Dedifferentiated amniotic fluid mesenchymal stem cell (primary cell): Measurements from ENCODE around the gene TRPM8.

Experiments
- DNase-seq: peaks from one replicate; pipeline ENCODE4 v3.0.0-alpha.2; 2016; ENCODE audit errors: extremely low spot score

The TRPM8 gene

DNA sequence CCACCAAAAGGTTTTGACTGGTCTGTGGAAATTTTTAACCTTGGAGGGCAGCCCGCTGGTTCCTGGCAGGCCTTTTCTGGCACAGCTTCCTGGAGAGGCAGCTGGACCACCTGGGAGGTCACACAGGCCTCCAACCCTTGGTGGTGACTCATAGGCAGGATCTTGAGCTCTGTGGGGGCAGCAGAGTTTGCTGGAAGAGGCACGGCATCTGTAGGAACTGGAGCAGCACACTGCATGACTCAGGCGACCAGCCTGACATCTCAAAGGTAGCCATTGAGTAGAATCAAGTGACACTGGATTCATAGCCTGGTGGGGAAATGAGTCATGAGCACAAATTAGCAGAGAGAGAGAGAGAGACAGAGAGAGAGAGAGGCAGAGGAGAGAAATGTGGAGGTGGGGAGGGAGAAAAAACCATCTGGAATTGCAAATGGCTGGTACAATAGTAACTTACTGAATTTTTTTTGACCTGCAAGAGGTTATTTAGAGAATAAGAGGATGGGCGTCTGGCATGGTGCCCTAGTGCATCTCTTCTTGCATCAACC, 57.4 kb downstream of the TRPM8 start:
- DNase-seq = peak; percentile 75

DNA sequence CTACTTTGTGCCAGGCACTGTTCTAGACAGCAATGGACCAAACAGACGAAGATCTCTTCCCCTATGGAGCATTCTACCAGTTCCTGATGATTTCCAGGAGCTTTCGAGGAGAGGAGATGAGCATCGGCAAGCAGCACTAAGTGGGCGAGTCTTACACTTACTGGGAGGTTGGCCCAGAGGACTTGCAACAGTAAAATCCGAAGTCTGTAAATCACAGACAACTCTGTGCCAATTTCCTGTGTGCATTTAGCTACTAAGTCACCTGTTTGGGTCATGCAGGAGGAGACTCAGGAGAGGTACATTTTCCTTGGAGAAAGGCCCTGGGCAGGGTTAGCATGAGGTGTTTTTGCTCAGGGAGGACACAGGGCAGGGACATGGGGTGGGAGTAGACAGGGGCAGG, 58.9 kb downstream of the TRPM8 start:
- DNase-seq = no peak

DNA sequence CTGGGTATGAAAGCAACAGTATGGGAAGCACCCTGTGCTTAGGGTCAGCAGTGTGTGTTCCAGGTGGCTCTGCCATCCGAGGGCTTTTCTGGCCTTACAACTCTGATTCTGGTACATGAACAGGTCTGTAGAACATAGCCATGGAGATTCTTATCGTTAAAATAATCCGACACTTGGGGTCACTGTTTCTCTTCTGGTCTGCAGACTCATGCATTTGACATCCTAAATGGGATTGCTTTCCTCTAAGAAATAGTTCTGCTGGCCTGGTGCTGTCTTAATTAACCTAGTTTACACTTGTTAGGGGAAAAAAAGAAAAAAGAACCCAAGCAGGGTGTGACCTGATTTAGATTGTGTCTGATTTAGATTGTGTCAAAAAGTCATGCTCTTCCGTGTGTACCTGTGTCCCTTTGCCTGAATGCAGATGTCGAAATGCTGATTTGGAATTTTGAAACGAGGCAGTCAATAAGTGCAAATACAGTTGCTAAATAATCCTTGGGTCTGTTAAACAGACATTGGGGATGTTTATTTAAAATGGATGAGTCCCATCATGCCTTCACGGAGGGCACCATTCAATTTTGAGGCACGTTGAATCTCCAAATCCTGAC, 59.6 kb downstream of the TRPM8 start:
- peak; percentile 73 for DNase-seq

- DNase-seq = no peak
These were observed 60.2 kb downstream of the TRPM8 start for GRCh38 chr2:233977296-233977837.

GRCh38 chr2:233979748-233980147, 62.6 kb downstream of the TRPM8 start:
- no peak for DNase-seq

DNA sequence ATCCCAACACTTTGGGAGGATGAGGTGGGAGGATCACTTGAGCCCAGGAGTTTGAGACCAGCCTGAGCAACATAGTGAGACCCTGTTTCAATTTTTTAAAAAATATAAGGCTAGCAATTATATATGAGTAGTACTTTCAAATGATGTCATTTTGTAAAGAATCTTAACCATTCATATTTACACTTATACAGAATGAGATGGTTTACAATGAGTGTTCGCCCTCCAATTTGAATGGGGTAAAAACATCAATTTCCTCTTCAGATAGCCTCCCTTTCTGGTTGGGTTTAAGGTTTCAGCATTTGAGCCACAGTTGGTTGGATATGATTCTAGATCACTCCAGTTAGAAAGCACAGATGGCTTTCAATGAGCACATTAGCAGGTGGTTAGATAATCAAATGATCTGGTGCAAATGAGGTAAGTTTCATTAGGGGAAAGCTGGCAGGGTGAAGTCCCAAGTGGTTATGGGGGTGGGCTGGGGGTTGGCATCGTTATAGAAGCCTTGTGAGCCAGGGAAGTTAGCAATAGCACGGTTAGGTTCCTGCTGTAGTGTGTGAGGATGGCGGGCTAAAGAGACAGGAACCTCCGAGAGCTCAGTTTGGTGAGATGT, 63.9 kb downstream of the TRPM8 start:
- DNase-seq = no peak

- DNase-seq = no peak
These were observed 64.6 kb downstream of the TRPM8 start for GRCh38 chr2:233981574-233982420.

DNA sequence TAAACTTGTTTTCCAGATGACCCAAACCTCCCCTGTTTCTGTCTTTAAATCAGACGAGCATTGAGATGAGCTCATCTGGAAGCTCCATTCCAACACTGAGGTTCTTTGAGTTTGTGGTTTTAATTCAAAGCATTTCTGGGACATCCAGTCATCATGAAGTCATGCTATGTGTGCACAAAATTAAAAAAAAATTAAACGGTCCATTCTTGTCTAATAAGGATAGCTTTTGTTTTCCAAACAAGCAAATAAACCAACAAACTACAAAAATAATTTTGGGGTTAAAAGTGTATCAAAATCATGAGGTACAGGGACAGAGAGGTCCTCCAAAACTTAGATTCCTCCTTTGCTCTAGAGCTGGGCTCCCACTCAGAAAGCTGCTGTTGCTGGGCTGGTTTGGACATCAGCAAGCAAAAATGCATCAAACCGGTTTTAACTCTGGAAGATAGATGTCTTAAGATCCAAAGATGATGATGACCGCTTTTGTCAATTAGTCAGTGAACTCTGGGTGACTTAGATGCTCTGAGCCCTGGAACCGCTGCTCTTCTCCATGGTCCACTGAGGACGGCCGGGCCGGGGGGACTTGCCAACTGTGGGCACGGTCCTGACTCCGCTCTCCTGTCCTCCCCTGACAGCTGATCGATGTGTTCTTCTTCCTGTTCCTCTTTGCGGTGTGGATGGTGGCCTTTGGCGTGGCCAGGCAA, 65.4 kb downstream of the TRPM8 start:
- peak; percentile 81 for DNase-seq

DNA sequence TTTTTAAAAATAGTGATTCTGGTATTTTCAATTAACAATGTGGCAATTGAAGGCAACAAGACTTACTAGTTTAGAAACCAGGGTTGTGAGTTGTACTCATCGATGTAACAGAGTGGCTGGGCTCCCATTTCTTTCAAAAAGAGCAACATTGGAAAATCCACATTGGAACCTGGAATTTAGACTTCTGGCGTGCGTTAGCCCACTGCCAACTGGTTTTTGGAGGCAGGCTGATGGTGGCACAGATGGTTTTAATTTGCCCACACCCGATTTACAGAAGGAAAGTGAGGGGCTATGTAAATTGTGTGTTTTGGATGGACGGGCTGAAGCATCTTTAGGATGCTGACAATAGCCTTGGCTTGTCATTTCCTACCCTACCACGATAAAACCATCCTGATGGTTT, 66.3 kb downstream of the TRPM8 start:
- DNase-seq = no peak

DNA sequence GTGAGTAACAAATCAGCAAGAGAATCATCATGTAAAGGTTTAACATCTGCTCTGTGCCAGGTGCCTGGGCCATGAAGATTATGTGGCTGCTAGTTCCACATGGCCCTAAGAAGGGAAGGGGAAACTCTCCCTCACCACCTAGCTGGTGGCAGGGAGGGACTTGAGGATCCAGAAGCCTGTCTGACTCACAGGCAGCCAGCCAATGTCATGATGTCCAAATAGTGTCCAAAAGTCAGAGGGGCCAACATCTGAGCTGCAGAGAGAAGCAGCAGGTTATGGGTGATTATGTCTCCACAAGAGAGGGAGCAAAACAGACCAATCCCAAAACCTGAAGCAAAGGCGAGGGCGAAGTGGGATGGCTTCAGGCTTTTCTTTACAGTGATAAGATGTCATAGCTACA, 71.4 kb downstream of the TRPM8 start:
- no peak for DNase-seq

DNA sequence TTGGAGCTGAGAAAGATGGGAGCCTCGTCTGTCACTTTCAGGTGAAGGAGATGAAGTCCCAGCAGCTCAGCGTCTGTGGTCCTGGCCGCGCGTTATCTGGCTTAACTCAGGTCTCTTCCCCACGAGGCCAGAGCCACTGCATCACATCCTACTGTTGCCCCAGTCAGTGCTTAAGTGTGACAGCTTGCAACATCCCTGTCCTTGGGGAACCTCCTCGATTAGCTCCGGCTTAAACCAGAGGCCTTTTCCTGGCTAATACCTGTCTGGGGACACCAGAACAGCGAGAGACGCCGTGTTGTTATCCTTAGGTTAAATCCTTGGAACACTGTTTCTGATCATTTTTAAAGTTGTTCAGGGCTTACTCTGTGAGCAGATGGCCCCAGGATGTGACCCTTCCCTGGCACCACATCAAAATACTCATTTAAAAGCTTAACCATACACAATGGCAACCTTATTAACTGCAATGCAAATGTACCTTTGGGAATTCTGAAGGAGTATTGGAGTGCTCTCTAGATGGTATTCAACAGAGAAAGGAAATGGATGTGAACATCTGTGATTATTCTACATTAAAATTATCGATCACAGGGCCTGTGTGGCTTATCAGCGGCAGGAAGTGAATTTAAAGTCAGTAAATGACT, 72.2 kb downstream of the TRPM8 start:
- no peak for DNase-seq

DNA sequence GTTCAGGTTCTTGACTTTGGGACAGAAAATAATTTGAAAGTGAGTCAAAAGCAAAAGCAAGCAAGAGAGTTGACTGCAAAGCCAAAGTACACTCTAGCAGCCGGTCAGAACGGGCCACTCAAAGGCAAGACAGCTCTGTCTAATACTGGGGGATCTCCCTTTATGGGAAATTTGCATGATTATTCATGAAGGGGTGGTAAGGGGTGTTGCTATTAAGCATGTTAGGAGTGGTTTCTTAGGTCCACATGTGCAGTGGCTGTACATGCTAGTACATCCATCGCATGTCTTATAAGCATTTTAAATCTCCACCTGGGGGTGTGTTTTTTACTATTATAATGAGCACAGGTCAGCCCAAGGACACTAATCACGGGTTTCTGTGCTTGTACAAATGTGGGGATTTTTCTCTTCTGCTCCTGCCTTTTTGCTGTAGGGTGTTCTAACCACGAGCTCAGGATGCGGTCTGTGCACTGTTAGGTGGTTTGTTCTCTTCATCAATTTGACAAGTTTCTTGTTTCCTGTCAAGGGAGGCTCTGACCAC, 73.2 kb downstream of the TRPM8 start:
- DNase-seq = no peak

DNA sequence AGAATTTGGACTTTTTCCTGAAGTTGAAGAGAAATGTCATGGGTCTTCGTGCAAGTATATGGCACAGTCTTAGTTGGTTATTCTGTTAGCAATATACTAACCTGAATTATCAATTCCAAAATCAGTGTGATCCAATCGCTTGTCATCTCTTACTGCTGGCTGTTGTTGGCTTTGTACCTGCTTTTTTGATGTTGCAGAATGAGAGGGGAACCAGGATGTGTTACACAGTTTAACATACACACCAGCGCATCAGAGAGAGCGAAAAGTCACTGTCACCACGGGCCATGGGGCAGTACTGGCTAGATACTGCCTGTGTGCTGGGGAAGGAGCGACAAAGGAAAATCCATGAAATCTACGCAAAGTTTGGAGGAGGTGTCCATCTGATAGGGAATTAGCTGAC, 74.0 kb downstream of the TRPM8 start:
- DNase-seq = no peak

DNA sequence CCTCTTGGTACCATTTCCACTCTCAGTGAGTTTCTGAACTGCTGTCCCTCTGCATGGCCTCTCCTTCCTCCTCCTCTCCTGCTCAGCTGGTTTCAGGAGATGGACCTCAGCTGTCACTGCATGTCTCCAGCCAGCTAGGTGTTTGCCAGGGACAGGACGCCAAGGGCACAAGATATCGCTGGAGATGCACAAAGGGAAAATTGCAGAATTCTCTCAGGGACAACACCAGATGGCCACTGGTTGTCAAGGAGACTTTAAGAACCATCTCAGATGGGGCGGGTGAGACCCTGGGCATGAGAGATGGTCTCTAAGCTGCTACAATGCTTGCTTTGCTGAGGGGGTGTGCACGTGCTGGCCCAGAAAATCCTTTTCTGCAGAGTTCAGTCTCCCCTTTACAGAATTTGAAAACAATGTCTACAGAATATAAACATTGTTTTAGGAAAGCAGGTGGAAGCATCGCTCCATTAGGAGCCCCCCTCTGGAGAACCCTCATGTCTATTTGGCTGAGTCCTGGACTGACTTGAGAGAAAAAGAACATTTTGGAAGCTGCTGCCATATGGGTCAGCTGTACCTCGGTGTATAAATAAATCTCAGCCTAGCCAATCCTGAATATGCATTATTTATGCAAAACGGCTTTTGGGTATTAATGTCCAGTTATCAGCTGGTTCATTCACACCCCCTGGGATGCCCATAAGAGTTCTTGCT, 75.5 kb downstream of the TRPM8 start:
- no peak for DNase-seq

GRCh38 chr2:233993461-233993860, 76.3 kb downstream of the TRPM8 start:
- DNase-seq = no peak

DNA sequence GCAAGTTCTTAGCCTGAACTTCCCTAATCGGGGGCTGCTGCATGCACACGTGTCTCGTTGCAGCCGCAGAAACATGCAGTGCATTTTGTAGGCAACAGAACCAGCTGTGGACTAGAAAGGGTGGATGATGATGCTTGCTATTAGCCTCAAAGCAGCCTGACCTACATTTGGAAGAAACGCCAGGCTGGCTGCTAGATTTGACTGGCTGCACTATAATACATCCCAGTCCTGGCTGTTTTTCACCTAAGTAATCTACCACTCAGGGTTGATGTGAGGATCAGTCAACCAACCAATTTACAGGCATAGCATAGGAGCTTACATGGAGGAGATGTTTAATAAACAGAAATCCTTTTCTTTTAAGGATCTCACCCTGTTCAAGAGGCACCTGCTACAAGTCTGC, 77.0 kb downstream of the TRPM8 start:
- DNase-seq = no peak

- DNase-seq = no peak
These were observed 78.8 kb downstream of the TRPM8 start for GRCh38 chr2:233996000-233996399.

- no peak for DNase-seq
These were observed 79.3 kb downstream of the TRPM8 start for GRCh38 chr2:233996461-233996860.

DNA sequence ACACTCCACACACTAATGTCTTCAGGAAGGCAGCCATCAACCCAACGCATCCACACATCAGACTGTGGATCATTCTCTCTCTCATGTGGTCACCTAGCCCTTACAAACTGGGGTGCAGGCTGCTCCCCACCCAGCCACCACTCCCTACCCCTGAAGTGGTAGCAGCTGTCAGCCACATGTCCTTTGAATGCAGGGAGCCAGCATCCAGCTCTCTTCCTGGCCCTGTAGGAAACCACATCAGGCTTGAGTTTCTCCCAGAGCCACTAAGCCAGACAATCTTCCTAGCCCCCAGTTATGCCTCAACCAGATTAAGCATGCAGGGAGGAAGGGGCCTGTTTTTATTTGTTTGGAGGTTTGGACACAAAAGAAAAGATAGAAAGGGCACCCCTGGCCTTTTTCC, 80.5 kb downstream of the TRPM8 start:
- no peak for DNase-seq

GRCh38 chr2:233999182-233999581, 82.0 kb downstream of the TRPM8 start:
- DNase-seq = no peak
